ENCODE results near the gene NLRX1.
"Not testable (repeated sequence)": the region's sequence is repeated elsewhere in the genome, so short reads cannot be mapped to it uniquely, and the experiment has no call there.

The NLRX1 gene

GRCh38 chr11:119185981-119186634 is 17.6 kb downstream of the NLRX1 start:
- Mint-ChIP-seq H3K27me3 (peaks cover 11 to 13% of the 10 kb centered on the region in 2 donors), H3K27ac (no peak overlapping the region), H3K4me3 (no peak overlapping the region), H3K36me3 (peaks cover 15 to 32% of the 10 kb centered on the region in 2 donors), H3K4me1 (peaks cover 0 to 6% of the 10 kb centered on the region in 2 donors), H3K9me3 (peaks cover 0 to 2% of the 10 kb centered on the region in 2 donors)
- no peak for DNase-seq
- ATAC-seq (replicated peaks), result no peak

DNA sequence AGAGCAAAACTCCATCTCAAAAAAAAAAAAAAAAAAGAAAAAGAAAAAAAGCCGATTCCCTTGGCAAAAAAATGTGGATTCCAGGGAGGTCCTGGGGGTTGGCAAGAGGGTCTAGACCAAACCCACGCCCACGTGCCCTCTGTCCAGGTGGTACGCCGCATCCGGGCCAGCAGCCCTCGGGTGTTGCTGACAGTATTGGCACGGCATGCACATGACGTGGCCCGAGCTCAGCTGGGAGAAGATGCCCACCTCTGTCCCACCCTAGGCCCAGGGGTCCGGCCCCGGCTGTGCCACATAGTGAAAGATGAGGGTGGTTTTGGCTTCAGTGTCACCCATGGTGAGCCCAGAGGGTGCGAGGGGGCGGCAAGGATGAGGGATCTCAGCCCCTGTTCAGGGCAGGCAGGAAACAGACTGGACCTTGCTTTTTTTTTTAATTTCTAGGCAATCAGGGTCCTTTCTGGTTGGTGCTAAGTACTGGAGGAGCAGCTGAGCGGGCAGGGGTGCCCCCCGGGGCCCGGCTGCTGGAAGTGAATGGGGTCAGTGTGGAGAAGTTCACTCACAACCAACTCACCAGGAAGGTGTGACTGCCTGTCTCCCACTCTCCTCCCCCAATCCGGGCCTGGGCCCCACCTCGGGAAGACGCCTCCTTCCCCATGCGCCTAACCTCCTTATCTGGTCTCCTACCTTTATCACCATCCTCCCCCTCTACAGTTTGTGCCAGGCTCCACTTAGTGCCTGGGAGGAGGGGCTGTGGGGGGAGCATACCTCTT is 18.8 kb downstream of the NLRX1 start:
- Mint-ChIP-seq H3K9me3 (peaks cover 0 to 2% of the 10 kb centered on the region in 2 donors), H3K27me3 (peaks cover 11 to 13% of the 10 kb centered on the region in 2 donors), H3K27ac (no peak overlapping the region), H3K4me3 (no peak overlapping the region), H3K36me3 (peaks cover 13 to 22% of the 10 kb centered on the region in 2 donors), H3K4me1 (peaks cover 0 to 6% of the 10 kb centered on the region in 2 donors)
- ATAC-seq (replicated peaks), result no peak
- DNase-seq, result no peak

DNA sequence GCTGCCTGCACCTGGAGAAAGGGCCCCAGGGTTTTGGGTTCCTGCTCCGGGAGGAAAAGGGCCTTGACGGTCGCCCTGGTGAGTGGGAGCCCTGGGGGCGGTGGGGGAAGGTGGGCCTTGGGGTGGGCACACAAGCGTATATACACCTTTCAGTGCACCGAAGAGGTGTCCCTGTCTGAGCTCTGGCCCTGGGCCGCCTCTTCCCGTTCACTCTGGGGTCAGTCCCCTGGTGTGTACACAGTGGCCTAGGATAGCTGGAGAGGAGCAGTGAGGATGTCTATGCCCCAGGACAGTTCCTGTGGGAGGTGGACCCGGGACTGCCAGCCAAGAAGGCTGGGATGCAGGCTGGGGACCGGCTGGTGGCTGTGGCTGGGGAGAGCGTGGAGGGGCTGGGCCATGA is 19.5 kb downstream of the NLRX1 start:
- ATAC-seq (replicated peaks), result no peak
- DNase-seq, result no peak
- Mint-ChIP-seq H3K9me3 (peaks cover 0 to 2% of the 10 kb centered on the region in 2 donors), H3K27ac (no peak overlapping the region), H3K4me1 (peaks cover 0 to 6% of the 10 kb centered on the region in 2 donors), H3K27me3 (peaks cover 11 to 13% of the 10 kb centered on the region in 2 donors), H3K36me3 (peaks cover 11 to 15% of the 10 kb centered on the region in 2 donors), H3K4me3 (no peak overlapping the region)

- no peak overlapping the region for H3K4me3 Mint-ChIP-seq
These were observed 20.4 kb downstream of the NLRX1 start for GRCh38 chr11:119188887-119189286.

DNA sequence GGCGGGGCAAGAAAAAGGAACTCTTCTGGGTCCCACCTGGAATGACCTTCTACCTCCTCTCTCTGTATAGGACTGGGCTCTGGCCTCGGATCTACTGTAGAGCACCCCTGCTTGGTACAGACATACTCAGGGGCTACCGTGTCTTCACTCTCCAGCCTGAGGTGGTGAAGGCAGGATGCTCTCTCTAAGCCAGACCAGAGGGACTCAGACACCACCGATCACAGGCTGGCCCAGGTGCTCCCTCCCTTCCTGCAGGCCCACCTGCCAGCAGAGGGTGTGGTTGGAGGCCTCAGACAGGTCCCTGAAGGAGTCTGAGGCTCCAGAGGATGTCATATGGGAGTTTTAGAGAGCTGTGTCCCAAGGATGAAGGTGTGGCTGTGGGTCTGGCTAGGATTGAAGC is 20.9 kb downstream of the NLRX1 start:
- H3K27me3 Mint-ChIP-seq, result peaks cover 11 to 13% of the 10 kb centered on the region in 2 donors
- peaks cover 0 to 3% of the 10 kb centered on the region in 2 donors for H3K4me1 Mint-ChIP-seq
- H3K9me3 Mint-ChIP-seq, result peaks cover 0 to under 1% of the 10 kb centered on the region in 2 donors
- H3K27ac Mint-ChIP-seq, result no peak overlapping the region
- DNase-seq (no peak), ATAC-seq (replicated peaks) (no peak)
- no peak overlapping the region for H3K4me3 Mint-ChIP-seq
- H3K36me3 Mint-ChIP-seq, result peaks cover 2 to 4% of the 10 kb centered on the region in 2 donors

More at GRCh38 chr11:119188887-119189286, 20.4 kb downstream of the NLRX1 start:
- peaks cover 11 to 13% of the 10 kb centered on the region in 2 donors for H3K27me3 Mint-ChIP-seq
- H3K9me3 Mint-ChIP-seq, result peaks cover 0 to 2% of the 10 kb centered on the region in 2 donors
- H3K36me3 Mint-ChIP-seq, result peaks cover 7 to 9% of the 10 kb centered on the region in 2 donors
- no peak overlapping the region for H3K27ac Mint-ChIP-seq
- no peak for ATAC-seq (replicated peaks)
- DNase-seq, result no peak
- peaks cover 0 to 4% of the 10 kb centered on the region in 2 donors for H3K4me1 Mint-ChIP-seq

- H3K4me3 Mint-ChIP-seq, result no peak overlapping the region
- peaks cover 11 to 16% of the 10 kb centered on the region in 2 donors for H3K27me3 Mint-ChIP-seq
- H3K9me3 Mint-ChIP-seq, result no peaks in the 10 kb centered on the region
- no peak for ATAC-seq (replicated peaks)
- H3K27ac Mint-ChIP-seq, result no peak overlapping the region
- no peak for DNase-seq
- H3K4me1 Mint-ChIP-seq, result peaks cover 0 to 3% of the 10 kb centered on the region in 2 donors
- no peaks in the 10 kb centered on the region for H3K36me3 Mint-ChIP-seq
These were observed 22.0 kb downstream of the NLRX1 start for GRCh38 chr11:119190531-119190930.

DNA sequence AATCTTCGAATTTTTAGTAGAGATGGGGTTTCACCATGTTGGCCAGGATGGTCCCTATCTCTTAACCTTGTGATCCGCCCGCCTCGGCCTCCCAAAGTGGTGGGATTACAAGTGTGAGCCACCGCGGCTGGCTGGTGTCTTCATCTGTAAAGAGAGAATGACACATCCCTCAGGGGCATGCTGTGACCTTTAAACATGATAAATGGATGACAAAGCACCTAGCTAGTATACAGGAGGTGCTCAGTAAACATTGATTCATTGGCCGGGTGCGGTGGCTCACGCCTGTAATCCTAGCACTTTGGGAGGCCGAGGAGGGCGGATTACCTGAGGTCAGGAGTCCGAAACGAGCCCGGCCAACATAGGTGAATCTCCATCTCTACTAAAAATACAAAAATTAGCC is 22.7 kb downstream of the NLRX1 start:
- H3K4me3 Mint-ChIP-seq; H3K9me3 Mint-ChIP-seq; H3K4me1 Mint-ChIP-seq; DNase-seq; H3K27ac Mint-ChIP-seq; H3K36me3 Mint-ChIP-seq; ATAC-seq (replicated peaks): not testable (repeated sequence)
- peaks cover 4 to 12% of the 10 kb centered on the region in 2 donors for H3K27me3 Mint-ChIP-seq

DNA sequence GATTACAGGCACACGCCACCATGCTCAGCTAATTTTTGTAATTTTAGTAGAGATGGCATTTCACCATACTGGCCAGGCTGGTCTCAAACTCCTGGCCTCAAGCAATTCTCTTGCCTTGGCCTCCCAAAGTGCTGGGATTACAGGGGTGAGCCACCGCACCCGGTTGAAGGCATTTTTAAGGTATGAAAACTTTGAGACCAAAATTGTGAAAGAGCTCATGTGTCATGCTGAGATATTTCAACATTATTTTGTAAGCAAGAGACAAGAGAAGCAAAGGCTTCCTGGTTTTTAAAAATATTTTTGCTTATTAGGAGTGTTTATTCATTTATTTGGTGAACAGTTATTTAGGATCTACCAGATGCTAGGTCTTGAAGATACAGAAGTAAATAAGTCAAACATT is 23.6 kb downstream of the NLRX1 start:
- no peaks in the 10 kb centered on the region for H3K9me3 Mint-ChIP-seq
- H3K27ac Mint-ChIP-seq, result no peak overlapping the region
- H3K4me3 Mint-ChIP-seq, result no peak overlapping the region
- no peaks in the 10 kb centered on the region for H3K36me3 Mint-ChIP-seq
- peaks cover 5 to 8% of the 10 kb centered on the region in 2 donors for H3K4me1 Mint-ChIP-seq
- DNase-seq (no peak), ATAC-seq (replicated peaks) (no peak)
- peaks cover 0 to 6% of the 10 kb centered on the region in 2 donors for H3K27me3 Mint-ChIP-seq

- Mint-ChIP-seq H3K4me3 (no peak overlapping the region), H3K4me1 (peaks cover 5 to 9% of the 10 kb centered on the region in 2 donors), H3K27me3 (peaks cover 0 to 5% of the 10 kb centered on the region in 2 donors), H3K27ac (no peak overlapping the region), H3K9me3 (no peaks in the 10 kb centered on the region), H3K36me3 (no peaks in the 10 kb centered on the region)
- DNase-seq (no peak), ATAC-seq (replicated peaks) (no peak)
These were observed 24.5 kb downstream of the NLRX1 start for GRCh38 chr11:119193001-119193400.

GRCh38 chr11:119193626-119194025 is 25.1 kb downstream of the NLRX1 start:
- Mint-ChIP-seq H3K27ac (no peak overlapping the region), H3K4me3 (no peak overlapping the region), H3K27me3 (peaks cover 0 to 5% of the 10 kb centered on the region in 2 donors), H3K36me3 (no peaks in the 10 kb centered on the region), H3K9me3 (no peaks in the 10 kb centered on the region), H3K4me1 (peaks cover 5 to 9% of the 10 kb centered on the region in 2 donors)
- ATAC-seq (replicated peaks) (no peak), DNase-seq (no peak)

- DNase-seq, result no peak
- H3K9me3 Mint-ChIP-seq, result no peaks in the 10 kb centered on the region
- no peak overlapping the region for H3K4me3 Mint-ChIP-seq
- H3K27ac Mint-ChIP-seq, result no peak overlapping the region
- ATAC-seq (replicated peaks), result no peak
- H3K27me3 Mint-ChIP-seq, result peaks cover 0 to 5% of the 10 kb centered on the region in 2 donors
- peaks cover 5 to 9% of the 10 kb centered on the region in 2 donors for H3K4me1 Mint-ChIP-seq
- H3K36me3 Mint-ChIP-seq, result no peaks in the 10 kb centered on the region
These were observed 26.4 kb downstream of the NLRX1 start for GRCh38 chr11:119194811-119195440.

DNA sequence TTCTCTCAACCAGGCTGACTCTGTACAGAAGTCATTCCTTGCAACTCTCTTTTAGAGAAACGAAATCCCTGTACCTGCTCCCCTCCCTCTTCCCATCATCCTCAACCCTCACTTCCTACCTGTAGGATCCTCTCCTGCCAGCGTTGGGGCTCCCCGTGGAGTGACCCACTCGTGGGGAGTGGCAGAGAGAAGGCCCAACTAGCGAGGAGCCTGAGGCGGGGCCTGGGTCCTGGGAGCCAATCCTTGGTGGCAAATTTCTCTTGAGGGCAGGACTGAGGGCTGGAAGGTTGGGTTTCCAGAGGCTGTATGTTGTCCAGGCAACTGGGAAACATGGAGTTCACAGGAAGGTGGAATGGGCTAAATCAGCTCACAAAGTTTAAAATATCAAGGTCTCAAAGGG is 27.2 kb downstream of the NLRX1 start:
- Mint-ChIP-seq H3K4me1 (peaks cover 5 to 9% of the 10 kb centered on the region in 2 donors), H3K36me3 (no peaks in the 10 kb centered on the region), H3K27ac (no peak overlapping the region), H3K9me3 (no peaks in the 10 kb centered on the region), H3K27me3 (peaks cover 0 to 5% of the 10 kb centered on the region in 2 donors), H3K4me3 (no peak overlapping the region)
- ATAC-seq (replicated peaks), result no peak
- no peak for DNase-seq

- DNase-seq (peak; percentile 53), ATAC-seq (replicated peaks) (peak; percentile 98 to 99)
- H3K27ac Mint-ChIP-seq, result no peak overlapping the region
- H3K4me3 Mint-ChIP-seq, result no peak overlapping the region
- no peaks in the 10 kb centered on the region for H3K9me3 Mint-ChIP-seq
- no peaks in the 10 kb centered on the region for H3K36me3 Mint-ChIP-seq
- peaks cover 5 to 9% of the 10 kb centered on the region in 2 donors for H3K4me1 Mint-ChIP-seq
- peaks cover 0 to 5% of the 10 kb centered on the region in 2 donors for H3K27me3 Mint-ChIP-seq
These were observed 28.4 kb downstream of the NLRX1 start for GRCh38 chr11:119196833-119197483.

GRCh38 chr11:119198925-119199324 is 30.4 kb downstream of the NLRX1 start:
- peaks cover 0 to 5% of the 10 kb centered on the region in 2 donors for H3K27me3 Mint-ChIP-seq
- H3K27ac Mint-ChIP-seq, result no peak overlapping the region
- no peak for DNase-seq
- H3K36me3 Mint-ChIP-seq, result no peaks in the 10 kb centered on the region
- ATAC-seq (replicated peaks), result no peak
- no peak overlapping the region for H3K4me3 Mint-ChIP-seq
- H3K9me3 Mint-ChIP-seq, result no peaks in the 10 kb centered on the region
- peaks cover 5 to 9% of the 10 kb centered on the region in 2 donors for H3K4me1 Mint-ChIP-seq

Measured in stimulated activated naive B cell treated with anti-CD40 and anti-IgM and Interleukin-4, amounts not matched to agents 10 μg/mL and 1 μg/mL and 100 μg/mL, for 72 hours (primary cell).